Stimulated activated CD4-positive, alpha-beta T cell treated with anti-CD3 and anti-CD28 coated beads, Interleukin-1b, Interleukin-23, amount 100 ng/mL, for 48 hours (primary cell): ENCODE measurements around the gene KDELR1.
"Not testable (repeated sequence)": the region's sequence is repeated elsewhere in the genome, so short reads cannot be mapped to it uniquely, and the experiment has no call there.

ENCODE experiments used
- DNase-seq: peaks from one replicate; pipeline ENCODE4 v3.0.0-alpha.2; 2020

Gene KDELR1

DNA sequence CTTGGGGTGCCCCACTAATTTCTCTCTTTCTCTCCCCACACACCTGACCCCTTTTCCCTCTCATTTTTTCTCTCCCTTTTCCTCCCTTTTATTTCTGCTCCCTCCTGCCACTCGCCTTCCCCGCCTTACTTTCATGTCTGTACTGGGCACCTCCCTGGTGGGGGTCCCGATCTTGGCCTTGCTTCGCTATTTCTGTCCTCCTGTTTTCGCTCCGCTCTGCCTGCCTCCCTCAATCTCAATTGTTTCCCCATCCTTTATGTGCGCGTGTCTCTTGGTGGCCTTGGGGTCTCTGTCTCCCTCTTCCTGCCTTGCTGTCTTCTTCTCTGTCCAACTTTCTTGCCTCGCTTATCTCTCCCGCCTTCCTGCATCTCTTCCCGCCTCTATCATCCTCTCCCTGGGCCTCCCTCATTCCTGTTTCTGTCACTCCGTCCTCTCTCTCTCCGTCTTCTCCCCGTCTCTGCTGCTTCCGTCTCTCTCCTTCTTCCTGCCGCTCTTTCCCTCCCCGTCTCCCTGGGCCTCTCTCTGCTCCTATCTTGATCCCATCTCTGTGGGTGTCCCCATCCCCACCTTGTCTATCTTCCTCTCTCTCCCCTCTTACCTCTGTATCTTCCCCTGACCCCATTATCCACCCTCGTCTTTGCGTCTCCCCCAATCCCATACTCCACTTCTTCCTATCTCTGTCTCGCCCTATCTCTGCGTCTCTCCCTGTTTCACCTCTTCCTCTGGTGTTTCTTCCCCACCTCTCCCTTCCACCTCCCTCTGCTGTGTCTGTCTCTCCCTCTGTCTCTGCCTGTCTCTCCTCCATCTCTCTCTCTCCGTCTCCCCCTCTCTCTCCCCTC lies 6.1 kb upstream of the KDELR1 start:
- no peak for DNase-seq

DNA sequence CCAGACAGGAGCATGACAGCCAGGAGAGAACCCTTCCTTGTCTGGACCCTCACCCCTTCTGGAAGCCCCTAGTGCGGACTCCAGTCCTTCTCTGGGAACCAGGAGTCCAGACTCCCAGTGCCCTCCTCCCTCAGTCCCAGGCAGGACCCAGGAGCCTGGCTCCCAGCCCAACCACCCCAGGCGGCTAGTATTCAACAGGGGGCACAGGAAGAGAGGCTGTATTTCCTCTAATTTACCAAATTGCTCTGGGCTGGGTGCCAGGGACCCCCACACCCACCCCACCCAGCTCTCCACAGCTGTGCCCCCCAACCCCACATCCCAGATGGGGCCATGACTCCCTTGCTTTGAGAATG lies 5.4 kb upstream of the KDELR1 start:
- no peak for DNase-seq

DNA sequence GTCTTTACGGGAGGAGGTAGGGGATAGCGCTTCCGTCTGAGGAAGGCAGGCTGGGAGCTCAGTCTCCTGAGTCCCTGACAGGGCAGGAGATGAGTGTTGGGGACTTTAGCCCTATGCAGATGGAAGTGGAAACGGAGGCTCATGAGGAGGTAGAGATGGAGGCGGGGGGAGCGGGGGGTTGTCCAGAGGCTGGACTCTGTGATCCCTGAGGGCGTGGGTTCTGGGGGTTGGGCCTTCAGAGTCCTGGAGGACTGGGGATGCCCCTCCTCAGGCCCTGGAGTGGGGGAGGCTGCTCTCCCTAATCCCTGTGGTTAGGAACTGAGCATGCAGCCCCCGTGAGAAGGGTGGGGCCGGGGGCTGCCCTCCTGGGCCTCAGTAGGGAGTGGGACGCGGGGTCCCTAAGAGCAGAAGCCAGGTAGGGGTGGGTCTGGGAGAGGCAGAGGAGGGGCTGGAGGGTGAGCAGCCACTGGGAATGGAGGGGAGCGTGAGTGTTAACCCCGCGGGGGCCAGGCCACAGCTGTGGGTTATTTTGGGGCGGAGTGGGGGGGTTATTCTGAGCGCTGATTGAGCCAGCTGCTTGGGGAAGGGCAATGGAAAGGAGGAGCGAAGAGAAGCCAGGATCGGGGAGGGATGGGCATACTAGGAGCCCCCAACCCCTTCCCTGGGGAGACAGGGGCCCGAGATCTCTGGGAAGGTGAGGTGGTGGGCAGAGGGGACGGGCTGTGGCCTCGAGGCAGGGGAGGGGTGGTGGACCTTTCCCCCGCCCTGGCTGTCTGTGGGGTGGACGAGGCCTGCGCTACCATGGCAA lies 4.9 kb upstream of the KDELR1 start:
- DNase-seq = no peak

DNA sequence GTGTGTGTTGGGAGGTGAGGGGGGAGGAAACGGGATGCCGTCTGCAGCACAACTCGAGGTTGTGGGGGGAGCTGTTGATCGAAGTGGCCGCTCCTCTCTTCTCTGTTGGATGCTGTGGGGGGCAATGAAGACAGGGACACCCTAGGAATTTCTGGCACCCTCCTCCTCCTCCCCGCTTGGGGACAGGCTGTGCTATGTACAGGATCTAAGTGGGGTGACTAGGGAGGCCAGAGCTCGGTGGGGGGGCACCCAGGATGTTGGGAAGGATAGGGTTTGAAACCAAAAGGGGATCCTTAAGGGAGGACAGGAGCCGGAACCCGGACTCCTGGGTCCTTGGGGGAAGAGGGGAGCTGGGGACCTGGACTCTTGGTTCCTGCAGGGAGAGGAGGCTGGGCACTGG lies 4.1 kb upstream of the KDELR1 start:
- no peak for DNase-seq

DNA sequence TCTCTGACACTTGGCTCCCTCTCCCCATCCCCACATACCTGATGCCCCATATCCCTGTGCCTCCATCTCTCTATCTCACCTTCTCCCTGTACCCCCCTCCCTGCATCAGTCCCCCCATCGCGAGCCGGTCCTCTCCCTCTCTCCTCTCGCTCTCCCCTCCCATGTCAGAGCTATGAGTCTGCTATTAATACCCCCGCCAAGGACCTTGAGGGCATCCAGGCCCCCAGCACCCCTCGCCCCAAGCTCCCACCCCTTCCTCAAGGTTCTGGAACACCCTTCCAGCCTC lies 3.8 kb upstream of the KDELR1 start:
- no peak for DNase-seq

DNA sequence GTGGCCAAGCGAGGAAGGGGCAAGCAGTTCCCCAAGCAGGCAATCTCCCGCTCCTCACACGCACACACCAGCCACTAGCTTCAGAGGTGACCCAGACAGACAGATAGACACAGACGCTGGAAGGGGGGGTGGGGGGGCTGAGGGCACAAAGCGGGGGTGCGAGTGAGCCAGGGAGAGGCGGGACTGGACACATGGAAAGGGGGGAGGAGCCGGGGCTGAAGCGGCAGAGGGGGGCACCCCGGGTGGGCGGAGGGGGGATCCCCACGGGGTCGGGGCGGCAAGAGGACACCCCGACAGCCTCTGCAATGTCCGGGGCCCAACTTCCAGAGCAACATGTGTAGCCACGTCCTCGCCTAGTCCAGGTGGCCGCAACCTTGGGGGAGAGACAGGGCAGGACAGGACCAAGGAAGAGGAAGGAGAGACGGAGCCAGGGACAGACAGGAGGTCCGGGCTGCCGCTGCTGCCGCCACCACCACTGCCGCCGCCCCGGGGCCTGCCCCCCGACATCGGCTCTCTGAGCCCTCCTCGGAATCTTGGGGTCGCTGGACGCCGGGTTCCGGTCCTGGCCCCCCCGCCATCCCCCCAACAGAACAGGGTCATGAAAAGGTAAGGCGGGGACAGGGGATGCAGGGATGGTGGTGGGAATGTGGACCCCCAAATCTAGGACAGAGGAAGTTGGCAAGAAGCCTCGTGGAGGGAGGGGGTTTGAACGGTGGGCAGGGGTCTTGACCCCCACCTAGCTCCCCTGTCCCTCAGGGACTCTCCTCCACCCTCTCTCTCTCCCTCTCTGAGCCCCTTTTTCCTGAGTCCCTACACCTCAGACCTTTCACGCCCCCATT lies 3.2 kb upstream of the KDELR1 start:
- no peak for DNase-seq

DNA sequence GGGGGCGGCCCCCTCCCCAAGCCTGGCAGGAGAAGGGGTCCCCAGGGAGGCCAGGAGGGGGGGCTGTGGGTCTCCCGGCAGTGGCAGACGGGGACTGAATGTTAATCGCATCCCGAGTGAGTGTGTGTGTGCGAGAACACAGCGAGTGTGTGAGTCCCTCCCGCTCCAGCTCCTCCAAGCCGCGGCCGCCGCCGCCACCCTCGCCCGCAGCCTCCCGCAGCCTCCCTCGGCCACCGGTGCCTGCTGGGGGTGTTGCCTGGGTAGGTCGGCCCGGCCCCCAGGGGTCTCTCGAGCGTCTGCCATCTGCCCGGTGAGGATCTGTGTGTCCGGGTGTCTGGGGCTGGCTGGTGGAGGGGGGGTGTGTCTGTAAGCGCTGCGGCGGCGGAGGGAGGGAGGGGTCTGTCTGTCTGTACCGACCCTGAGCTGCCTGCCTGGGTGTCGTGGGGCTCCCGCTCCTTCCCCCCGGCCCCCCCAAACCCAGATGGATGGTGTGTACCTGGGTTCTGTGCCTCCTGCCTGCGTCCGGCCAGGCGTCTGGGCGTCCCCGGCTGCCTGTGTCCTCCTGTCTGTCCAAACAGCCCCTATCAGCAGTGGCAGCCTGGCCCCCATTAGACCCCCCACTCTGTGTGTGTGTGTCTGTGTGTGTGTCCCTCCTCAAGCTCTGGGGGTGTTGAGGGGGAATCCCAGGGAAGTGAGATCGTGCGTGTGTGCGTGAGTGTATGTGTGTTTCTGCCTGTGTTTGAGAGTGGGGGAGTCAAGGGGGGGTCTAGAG lies 2.4 kb upstream of the KDELR1 start, which contains the start of gene GRIN2D:
Gene GRIN2D, plus strand, starts transcription at position 110 of the 772 bp plus-strand sequence. CDS start 4,725 bp downstream, outside the sequence.
- no peak for DNase-seq

DNA sequence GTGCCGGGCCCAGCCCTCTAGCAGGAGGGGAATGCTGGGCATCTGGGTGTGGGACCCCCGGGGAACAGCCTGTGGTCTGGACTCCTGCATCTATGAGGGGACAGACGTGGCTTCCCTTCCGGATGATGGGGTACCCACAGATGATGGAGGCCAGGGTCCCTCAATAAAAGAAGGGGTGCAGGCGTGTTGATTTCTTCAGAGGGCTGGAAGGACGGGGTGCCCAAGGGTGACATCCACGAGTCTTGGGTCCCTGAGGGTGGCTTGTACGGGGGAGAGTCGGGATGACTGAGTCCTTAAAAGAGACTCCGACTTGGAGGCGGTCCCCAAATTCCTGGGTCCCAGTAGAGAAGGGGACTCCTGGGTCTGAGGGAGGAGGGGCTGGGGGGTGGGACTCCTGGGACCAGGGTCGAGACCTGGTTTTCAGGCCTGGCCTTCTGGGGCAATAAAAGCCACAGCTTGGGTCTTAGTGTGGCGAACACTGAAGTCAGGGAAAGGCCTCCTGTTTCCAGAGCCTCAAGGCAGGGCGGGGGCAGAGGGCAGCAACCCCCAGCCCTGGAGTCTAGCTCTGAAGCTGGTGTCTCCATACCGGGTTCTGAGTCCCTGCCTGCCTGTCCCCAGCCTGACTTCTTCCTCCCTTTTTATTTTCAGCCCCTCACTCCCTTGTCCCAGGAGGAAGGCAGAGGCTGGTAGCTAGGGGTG lies 1.7 kb upstream of the KDELR1 start:
- no peak for DNase-seq

DNA sequence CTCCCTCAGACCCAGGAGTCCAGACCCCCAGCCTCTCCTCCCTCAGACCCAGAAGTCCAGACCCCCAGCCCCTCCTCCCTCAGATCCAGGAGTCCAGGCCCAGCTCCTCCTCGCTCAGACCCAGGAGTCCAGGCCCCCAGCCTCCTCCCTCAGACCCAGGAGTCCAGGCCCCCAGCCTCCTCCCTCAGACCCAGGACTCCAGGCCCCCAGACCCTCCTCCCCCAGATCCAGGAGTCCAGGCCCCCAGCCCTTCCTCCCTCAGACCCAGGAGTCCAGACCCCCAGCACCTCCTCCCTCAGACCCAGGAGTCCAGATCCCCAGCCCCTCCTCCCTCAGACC lies 624 bp upstream of the KDELR1 start:
- DNase-seq = not testable (repeated sequence)

DNA sequence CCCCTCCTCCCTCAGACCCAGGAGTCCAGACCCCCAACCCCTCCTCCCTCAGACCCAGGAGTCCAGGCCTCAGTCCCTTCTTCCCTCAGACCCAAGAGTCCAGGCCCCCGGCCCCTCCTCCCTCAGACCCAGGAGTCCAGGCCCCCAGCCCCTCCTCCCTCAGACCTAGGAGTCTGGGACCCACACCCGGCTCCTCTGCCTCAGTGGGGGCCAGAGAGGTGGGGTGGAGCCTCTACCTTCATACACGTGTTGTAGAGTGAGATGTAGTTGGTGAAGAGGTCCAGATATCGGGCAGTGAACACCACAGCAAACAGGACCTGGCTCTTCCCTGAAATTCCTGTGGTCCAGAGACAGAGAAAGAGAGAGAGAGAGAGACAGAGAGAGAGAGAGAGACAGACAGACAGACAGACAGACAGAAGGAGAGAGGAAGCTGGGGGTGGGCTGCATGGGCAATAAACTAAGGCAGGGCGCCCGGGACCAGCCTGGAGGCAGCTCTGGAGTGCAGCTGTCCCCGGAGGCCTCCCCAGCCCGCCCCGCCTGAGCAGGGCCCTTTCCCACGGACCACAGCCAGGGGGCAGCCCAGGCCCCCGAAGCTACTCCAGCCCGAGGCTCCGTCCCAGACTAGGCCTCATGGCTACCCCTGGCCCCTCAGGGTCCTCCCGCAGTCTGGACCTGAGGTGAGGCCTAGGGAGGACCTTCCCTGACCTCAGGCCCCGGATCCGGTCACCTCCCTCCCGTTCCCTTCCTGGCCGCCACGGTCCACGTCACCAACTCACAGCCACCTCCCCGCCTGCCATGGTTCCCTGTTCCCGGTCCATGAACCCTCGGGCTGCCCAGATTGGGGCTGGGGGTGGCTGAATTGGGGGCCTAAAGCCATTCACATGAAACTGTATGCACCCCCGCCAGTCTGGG lies 907 bp downstream of the KDELR1 start:
- DNase-seq = peak; percentile 62

DNA sequence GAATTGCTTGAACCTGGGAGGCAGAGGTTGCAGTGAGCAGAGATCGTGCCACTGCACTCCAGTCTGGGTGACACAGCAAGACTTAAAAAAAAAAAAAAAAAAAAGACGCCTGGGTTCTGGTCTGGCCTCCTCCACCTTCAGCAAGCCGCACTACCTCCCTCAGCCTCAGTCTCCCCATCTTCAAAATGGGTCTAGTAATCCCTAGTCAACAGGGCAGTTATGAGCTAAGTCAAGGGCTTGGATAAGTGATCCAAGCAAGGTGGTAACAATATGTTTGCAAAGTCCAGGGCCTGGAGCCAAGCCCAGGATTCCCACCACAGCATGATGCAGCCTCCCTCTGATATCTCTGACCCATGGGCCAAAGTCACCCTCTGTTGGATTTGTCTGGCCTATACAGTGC lies 4.4 kb downstream of the KDELR1 start:
- DNase-seq = no peak

DNA sequence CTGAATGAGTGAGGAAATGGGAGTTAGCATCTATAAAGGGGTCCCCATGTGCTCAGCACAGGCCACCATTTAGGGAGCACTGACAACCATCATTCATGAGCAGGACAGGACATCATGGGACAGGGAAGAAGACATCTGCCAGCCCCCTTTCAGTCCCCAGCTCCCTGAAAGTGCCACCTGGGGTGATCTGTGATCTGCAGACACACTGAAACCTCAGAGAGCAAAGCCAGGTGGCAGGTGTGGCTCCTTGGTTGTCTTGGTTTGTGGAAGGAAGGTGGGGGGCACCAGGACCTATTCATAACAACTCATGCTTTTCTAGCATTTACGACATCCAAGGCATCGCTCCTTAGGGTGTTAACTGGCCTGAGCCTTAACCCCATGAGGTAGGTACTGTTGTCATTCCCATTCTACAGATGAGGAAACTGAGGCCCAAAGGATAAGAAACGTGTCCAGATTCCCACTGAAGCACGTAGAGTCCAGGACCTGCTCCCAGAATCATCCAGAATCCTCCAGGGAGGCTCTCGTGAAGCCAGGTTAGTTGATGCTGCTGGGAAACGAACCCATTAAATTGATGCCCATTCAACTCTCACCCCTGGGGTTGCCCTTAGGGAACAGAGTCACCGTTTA lies 5.8 kb downstream of the KDELR1 start:
- no peak for DNase-seq

DNA sequence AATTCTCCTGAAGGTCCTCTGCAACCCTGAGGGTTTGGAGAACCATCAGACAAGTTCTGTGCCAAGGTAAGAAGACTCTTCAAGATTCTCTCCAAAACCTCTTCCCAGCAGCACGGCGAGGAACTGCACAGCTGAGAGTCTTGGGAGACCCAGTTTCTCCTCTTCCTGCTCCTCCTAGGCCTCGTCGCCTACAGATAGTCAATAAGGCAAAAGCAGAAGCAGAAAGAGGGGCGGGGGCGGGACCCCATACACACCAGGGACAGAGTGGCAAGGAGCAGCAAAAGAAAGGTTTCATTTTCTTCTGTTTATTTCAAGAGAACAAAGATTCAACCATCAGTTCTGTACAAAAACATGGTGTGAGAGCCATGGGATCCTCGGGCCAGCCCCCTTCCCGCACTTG lies 9.1 kb downstream of the KDELR1 start:
- no peak for DNase-seq

DNA sequence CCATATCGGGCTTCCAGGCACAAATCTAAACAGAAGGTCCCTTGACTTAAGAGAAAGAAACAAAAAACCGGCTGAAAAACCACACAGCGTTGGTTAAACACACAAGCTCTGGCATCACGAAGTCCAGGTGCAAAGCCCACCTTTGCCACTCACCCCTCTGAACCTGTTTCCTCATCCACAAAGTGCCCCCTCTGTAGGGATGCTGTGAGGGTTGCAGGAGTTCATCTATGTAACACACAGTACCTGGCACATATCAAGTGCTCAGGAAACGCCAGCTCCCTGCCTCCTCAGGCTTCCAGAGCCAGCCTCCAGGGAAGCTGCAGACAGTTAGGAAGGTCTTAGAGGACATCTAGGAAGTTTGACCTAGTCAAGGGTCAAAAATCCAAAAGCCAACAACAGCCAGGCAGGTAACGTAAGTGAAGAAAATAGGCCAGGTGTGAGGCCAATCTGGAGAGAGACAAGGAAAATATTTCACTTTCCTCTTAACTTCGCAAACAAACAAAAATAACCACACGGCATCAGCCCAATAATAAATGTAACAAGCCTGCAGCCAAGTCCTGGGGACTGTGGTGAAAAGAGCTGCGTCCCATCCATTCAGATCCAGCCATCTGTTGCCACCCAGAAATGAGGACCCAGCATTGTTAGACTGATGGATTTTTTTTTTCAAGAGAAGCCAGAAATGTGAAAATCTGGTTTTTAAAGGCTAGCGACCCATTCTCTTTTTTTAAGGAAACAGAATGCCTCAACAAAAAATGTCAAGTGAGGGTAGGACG lies 10.0 kb downstream of the KDELR1 start:
- no peak for DNase-seq

DNA sequence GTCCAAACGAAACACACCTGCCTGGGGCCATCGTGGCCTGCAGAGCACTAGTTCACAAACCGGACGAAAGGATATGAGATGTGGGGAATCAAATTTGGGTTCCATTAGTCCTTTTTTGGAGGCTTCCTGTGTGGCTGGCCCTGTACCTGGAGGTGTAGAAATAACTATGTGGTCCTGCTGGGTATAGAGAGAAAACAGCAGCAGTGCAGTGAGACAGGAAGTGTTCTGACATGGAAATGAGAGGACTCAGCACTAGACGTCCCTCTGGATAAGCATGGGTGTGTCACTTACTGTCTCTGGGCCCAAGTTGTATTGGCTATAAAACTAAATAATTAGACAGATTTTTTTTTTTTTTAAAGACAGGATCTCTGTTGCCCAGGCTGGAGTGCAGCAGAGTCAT lies 12.3 kb downstream of the KDELR1 start:
- DNase-seq = no peak

DNA sequence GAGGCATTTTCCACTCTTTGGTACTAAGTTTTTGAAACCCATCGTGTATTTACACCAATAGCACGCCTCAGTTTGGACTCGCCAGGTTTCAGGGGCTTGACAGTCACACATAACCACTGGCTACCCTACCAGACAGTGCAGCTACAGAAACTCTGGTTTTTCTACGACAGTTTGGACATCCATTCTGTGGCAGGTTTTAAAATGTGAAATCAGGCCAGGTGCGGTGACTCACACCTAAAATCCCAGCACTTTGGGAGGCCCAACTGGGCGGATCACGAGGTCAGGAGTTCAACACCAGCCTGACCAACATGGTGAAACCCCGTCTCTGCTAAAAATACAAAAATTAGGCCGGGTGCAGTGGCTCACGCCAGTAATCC lies 13.2 kb downstream of the KDELR1 start:
- DNase-seq = no peak

DNA sequence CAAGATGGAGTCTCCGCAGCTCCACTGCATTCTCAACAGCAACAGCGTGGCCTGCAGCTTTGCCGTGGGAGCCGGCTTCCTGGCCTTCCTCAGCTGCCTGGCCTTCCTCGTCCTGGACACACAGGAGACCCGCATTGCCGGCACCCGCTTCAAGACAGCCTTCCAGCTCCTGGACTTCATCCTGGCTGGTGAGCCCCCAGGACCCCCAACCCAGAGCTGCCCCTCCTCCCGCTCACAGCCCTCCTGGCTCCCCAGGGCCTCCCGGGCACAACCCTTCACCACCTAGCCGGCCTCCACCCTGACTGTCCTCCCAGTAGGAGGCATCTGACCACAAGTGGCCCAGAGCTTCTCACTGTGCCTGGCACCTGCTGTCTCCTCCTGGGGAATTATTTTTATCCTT lies 17.8 kb downstream of the KDELR1 start:
- DNase-seq = no peak

DNA sequence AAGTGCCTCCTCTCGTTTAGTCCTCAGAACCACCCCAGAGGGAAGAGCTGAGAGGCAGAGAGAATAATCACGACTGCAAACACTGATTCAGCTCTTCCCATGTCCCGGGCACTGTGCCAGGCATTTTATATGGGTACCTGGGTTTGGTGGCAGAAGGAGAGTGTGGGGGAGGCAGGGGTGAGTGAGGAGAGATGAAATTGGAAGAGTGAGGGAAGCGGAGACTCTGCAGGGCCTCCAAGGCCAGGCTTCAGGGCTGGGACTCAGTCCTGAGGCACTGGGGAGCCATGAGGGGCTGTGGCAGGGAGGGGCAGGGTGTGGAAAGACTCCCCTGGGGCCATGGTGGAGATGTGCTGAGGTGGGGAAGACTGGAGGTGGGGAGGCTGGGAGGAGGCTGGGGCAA lies 18.4 kb downstream of the KDELR1 start:
- DNase-seq = no peak

DNA sequence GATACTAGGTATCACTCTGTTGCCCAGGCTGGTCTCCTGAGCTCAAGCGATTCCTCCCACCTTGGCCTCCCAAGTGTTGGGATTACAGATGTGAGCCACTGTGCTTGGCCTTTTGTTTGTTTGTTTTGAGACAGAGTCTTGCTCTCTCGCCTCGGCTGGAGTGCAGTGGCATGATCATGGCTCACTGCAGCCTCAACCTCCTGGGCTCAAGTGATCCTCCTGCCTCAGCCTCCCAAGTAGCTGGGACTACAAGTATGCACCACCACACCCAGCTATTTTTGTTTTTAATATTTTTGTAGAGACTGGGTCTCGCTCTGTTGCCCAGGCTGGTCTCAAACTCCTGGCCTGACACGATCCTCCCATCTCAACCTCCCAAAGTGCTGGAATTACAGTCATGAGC lies 19.6 kb downstream of the KDELR1 start:
- not testable (repeated sequence) for DNase-seq

DNA sequence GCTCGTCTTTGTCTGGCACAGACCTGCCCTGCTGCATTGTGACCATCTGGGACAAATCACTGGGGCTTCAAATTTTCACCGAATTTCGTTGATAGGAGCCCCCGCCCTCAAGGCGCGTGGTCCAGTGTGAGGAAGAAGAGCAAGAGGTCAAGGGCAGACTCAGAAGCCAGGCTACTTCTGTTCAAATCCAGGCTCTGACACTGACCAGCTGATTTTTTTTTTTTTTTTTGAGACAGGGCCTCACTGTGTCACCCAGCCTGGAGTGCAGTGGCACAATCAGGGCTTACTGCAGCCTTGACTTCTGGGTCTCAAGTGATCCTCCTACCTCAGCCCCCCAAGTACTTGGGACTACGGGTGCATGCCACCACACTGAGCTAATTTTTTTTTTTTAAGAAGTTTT lies 20.0 kb downstream of the KDELR1 start:
- no peak for DNase-seq
